Endothelial cell of umbilical vein (primary cell): ENCODE data around the gene PITPNM3. TPM values are rescaled to one million over a fixed set of nuclear protein-coding genes. Genes with fewer than 3 reads are reported as not detected.

Experiments used
- BruUV-seq: library from RNA; stranded (reverse); fragments of 400-500 nt; replicated peaks from 2 replicates; lab custom pipeline; 2021; lab: Mats Ljungman, UMichigan
- CTCF ChIA-PET: fragments of 300-600, 350-600 bp; sonication (Branson Sonifier 250); formaldehyde crosslinking; loops from one replicate; lab custom pipeline; 2021; ENCODE audit warnings: antibody characterized with exemption, inconsistent platforms; lab: Charles Lee
- POLR2A ChIA-PET: fragments of 300-600, 350-600 bp; sonication (Branson Sonifier 250); formaldehyde crosslinking; loops from one replicate; lab custom pipeline; 2021; ENCODE audit warnings: antibody characterized with exemption, inconsistent platforms; lab: Charles Lee
- DNase-seq: peaks from one replicate; pipeline ENCODE4 v3.0.0-alpha.2; 2011; ENCODE audit warnings: low read depth, low spot score
- FAIRE-seq: peaks from 2 replicates; lab custom pipeline; 2011; peaks lifted over from hg19 to GRCh38; lab: Jason Lieb, UNC
- H2AFZ ChIP-seq: 2 replicates; pipeline ENCODE4 v1.6.0; 2012; ENCODE audit warnings: low read depth, low read length, control low read depth, inconsistent platforms
- H3K27ac ChIP-seq: 2 replicates; pipeline ENCODE4 v1.5.1; 2011; ENCODE audit warnings: low read depth, mild to moderate bottlenecking, control low read depth, low read length, moderate library complexity; ENCODE audit not compliant: insufficient read depth
- H3K27me3 ChIP-seq, 2 experiments: 2 replicates each; pipeline versions ENCODE4 v1.6.0 to v1.6.1; 2011; ENCODE audit warnings: low read length in 2 of 2, mixed read lengths in 1 of 2; ENCODE audit not compliant: control insufficient read depth in 2 of 2, insufficient read depth in 2 of 2
- H3K36me3 ChIP-seq, 2 experiments: 2 replicates in 1 of 2; 3 replicates in 1 of 2; pipeline ENCODE4 v1.5.1; 2011; ENCODE audit warnings: low read length in 2 of 2, mild to moderate bottlenecking in 1 of 2, moderate library complexity in 1 of 2; ENCODE audit not compliant: control insufficient read depth in 2 of 2, insufficient read depth in 2 of 2; ENCODE audit errors: extremely low read depth in 1 of 2
- H3K4me1 ChIP-seq: 3 replicates; pipeline ENCODE4 v1.5.1; 2011; ENCODE audit warnings: mild to moderate bottlenecking, low read length; ENCODE audit not compliant: control insufficient read depth, insufficient read depth; ENCODE audit errors: extremely low read depth
- H3K4me2 ChIP-seq: 2 replicates; pipeline ENCODE4 v1.6.1; 2011; ENCODE audit warnings: low read length, control low read depth, mixed read lengths; ENCODE audit not compliant: insufficient read depth
- H3K4me3 ChIP-seq, 3 experiments: fragments of 200-600 bp in 1 of 3; sonication (generic), shearing (Covaris generic) in 1 of 3; replicated peaks in 1 of 3; 2 replicates each; pipeline ENCODE4 v1.5.1; 2011 to 2016; ENCODE audit warnings: control low read depth in 3 of 3, low read length in 3 of 3, mild to moderate bottlenecking in 2 of 3, inconsistent platforms in 1 of 3, low read depth in 1 of 3, moderate library complexity in 1 of 3; ENCODE audit not compliant: insufficient read depth in 1 of 3
- H3K79me2 ChIP-seq: 2 replicates; pipeline ENCODE4 v1.6.0; 2012; ENCODE audit warnings: low read length, inconsistent platforms; ENCODE audit not compliant: control insufficient read depth, insufficient read depth
- H3K9ac ChIP-seq: replicated peaks from 2 replicates; pipeline ENCODE3; 2011; ENCODE audit warnings: low read length, control low read depth; ENCODE audit not compliant: insufficient read depth; ENCODE audit errors: extremely low read depth
- H3K9me1 ChIP-seq: replicated peaks from 3 replicates; pipeline ENCODE4 v1.6.0; 2011; ENCODE audit warnings: mild to moderate bottlenecking, low read length; ENCODE audit not compliant: control insufficient read depth, insufficient read depth; ENCODE audit errors: extremely low read depth
- H3K9me3 ChIP-seq: replicated peaks from 2 replicates; pipeline ENCODE4 v1.5.1; 2012; ENCODE audit warnings: low read length, inconsistent platforms; ENCODE audit not compliant: control insufficient read depth, insufficient read depth
- H4K20me1 ChIP-seq: replicated peaks from 2 replicates; pipeline ENCODE3; 2011; ENCODE audit warnings: mild to moderate bottlenecking, low read length; ENCODE audit not compliant: control insufficient read depth, insufficient read depth; ENCODE audit errors: extremely low read depth
- FOS ChIP-seq: IDR thresholded peaks from 2 replicates; pipeline ENCODE4 v1.6.1; 2011; ENCODE audit warnings: mild to moderate bottlenecking, low read length, moderate library complexity, borderline replicate concordance; ENCODE audit not compliant: insufficient read depth
- GATA2 ChIP-seq: IDR thresholded peaks from 2 replicates; pipeline ENCODE4 v1.7.0; 2011; ENCODE audit warnings: low read depth, mild to moderate bottlenecking, moderate library complexity, mixed read lengths, low read length; ENCODE audit not compliant: insufficient read length, insufficient read depth
- JUN ChIP-seq: IDR thresholded peaks from 2 replicates; pipeline ENCODE4 v1.6.1; 2011; ENCODE audit warnings: borderline replicate concordance, low read depth; ENCODE audit not compliant: insufficient read length, insufficient read depth
- MYC ChIP-seq: IDR thresholded peaks from one replicate; pipeline ENCODE4 v1.6.1; 2011; ENCODE audit warnings: mild to moderate bottlenecking, low read depth, low read length
- dilution Hi-C: fragments of 300-500 bp; cut with MboI; formaldehyde crosslinking; loops from one replicate; pipeline ENCODE4 v1.15.0; 2019; ENCODE audit warnings: low sequenced_read_pairs; ENCODE audit not compliant: extremely low pct_ligation_motif_present
- intact Hi-C: fragments of 100-400 bp; cut with micrococcal nuclease; formaldehyde crosslinking; loops from one replicate; pipeline ENCODE4 v1.10.0; 2022
- polyA plus RNA-seq, 4 experiments: library from polyadenylated mRNA; depleted of rRNA in 3 of 4; stranded (reverse) in 3 of 4; unstranded in 1 of 4; fragments of >200 nt; gene quantifications; 2 replicates each; pipeline versions ENCODE4 v1.2.1 to v1.2.3, GENCODE V29; 2011 to 2012; ENCODE audit warnings: missing spikeins in 1 of 4
- total RNA-seq: library from RNA; stranded (reverse); gene quantifications from 2 replicates; pipeline ENCODE4 v1.2.3, GENCODE V29; 2021

Gene PITPNM3
- total and polyA plus RNA-seq, 2 donors (not counting 3 experiments of a cell fraction or from before 2014, with no cell fraction given): 1.0 to 1.9 TPM

DNA sequence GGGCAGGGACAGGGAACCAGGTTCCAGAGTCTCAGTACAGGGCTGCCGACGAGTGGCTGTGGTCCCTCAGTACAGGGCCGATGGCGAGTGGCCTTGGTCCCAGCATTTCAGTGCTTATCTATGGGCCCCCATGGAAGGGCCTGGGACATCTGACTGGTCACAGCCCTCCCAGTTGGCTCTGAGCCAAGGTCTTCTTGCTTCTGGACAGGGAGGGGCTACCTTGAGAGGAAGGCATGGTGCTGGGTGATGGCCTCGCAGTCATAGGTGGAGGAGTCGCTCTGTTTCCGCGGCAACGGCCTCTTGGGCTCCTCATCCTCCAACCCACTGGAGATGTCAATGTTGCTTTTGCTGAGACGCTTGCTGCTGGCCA, 79.6 kb downstream of the PITPNM3 start:
- H3K79me2 ChIP-seq: no peaks in the 10 kb centered on the region
- intact Hi-C loops (no loop called here), dilution Hi-C loops (no loop called here)
- TF ChIP-seq GATA2 (no peak), MYC (no peak), FOS (no peak)
- no peak overlapping the region for H3K9ac ChIP-seq
- no peak overlapping the region for H3K4me3 ChIP-seq
- no peak for FAIRE-seq
- H4K20me1 ChIP-seq: no peaks in the 10 kb centered on the region
- no peaks in the 10 kb centered on the region for H3K9me3 ChIP-seq
- H3K27me3 ChIP-seq: no peaks in the 10 kb centered on the region
- ChIA-PET CTCF (interaction anchor here (1.8 to 1.9 kb wide), 2 partner anchors 13 to 172 kb away, joined by 6 to 7 read pairs; no protein-coding TSS in a partner anchor), POLR2A (no interaction called here)
- peaks cover 11% of the 10 kb centered on the region for H3K4me1 ChIP-seq
- no peaks in the 10 kb centered on the region for H3K9me1 ChIP-seq
- no peak overlapping the region for H2AFZ ChIP-seq
- no peak overlapping the region for H3K4me2 ChIP-seq
- DNase-seq: no peak
- no peak overlapping the region for H3K27ac ChIP-seq
- H3K36me3 ChIP-seq: no peaks in the 10 kb centered on the region
- no TSS peak for BruUV-seq

DNA sequence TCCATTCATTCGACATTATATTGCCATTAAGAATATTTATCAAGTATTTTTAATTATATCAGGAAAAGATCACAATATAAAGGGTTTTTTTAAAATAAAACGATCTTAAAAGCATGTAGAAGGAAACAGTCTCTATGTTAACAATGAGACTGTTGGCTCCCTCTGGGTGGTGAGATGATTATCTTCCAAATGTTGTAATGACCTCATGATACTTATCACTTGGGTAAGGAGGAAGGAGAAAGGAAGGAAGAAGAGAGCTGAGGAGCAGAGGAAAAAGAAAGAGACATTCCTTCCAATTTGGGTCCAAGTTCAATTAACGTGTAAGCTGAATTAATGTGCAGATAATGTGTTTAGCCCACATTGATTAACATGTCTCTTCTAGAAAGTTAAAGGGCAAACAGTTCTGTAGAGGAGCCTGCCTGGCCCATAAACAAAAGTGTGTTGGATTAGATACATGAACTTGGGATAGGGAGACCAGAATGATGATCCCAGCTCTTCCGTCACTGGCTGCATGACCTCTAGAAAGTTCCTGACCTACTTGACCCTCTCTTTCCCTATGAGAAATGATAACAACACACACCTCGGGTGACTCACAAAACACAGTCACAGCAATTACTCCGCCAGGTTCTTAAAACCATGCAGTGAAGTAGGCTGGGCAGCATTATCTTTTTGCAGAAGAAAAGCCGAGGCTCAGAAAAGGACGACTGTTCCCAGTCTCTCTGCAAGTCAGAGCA, 80.1 kb downstream of the PITPNM3 start:
- Histone ChIP-seq H3K79me2 (no peaks in the 10 kb centered on the region), H3K9me3 (no peaks in the 10 kb centered on the region), H3K4me2 (no peak overlapping the region), H3K36me3 (no peaks in the 10 kb centered on the region), H3K4me1 (peaks cover 15% of the 10 kb centered on the region), H3K27ac (no peak overlapping the region), H3K9me1 (no peaks in the 10 kb centered on the region), H3K4me3 (no peak overlapping the region), H2AFZ (no peak overlapping the region), H3K27me3 (no peaks in the 10 kb centered on the region), H3K9ac (no peak overlapping the region), H4K20me1 (no peaks in the 10 kb centered on the region)
- peak; percentile 52 for FAIRE-seq
- dilution Hi-C loops (no loop called here), intact Hi-C loops (no loop called here)
- ChIA-PET CTCF (interaction anchor here (1.0 to 5.8 kb wide), 4 partner anchors 13 to 172 kb away, joined by 4 to 77 read pairs (median 6); no protein-coding TSS in a partner anchor), POLR2A (no interaction called here)
- no TSS peak for BruUV-seq
- TF ChIP-seq GATA2 (peak; percentile 20), JUN (no peak)
- no peak for DNase-seq
